DMS53 treated with DMSO at 0.1 percent for 48 hours (cell line): ENCODE results near the gene APEX1.
"Not testable (repeated sequence)": the region's sequence is repeated elsewhere in the genome, so short reads cannot be mapped to it uniquely, and the experiment has no call there.

Experiments
- DNase-seq: peaks from one replicate; lab custom pipeline; 2025; ENCODE audit not compliant: unreplicated experiment; lab: John Stamatoyannopoulos, UW

The APEX1 gene

DNA sequence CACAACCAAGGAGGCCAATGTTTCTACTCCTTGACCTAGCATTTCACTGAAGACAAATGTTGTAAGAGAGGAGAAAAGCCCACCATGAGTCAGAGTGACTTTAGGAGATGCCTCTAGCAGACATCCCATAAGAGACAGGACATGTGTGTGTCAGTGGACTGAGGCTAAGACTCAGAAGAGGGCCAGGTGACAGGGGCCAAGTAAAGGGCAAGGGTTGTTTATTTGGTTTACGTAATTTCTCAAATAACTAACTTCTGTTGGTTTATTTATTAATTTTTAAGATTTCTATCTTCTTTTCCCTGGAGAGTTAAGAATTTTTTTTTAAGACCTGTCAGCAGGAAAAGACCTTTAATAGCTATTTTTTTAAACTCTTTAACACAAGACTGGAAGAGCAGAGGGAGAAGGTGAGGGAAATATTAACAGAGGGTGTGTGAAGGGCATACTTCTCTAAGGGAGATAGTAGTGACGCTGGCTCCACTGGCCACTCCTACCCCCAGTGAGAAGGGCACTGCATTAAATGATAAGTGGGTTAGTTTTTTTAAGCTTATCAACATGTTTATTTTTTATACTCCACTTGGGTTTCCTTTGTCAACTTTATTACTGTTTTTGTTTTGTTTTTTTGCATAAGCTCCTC lies 17.6 kb downstream of the APEX1 start:
- no peak for DNase-seq

DNA sequence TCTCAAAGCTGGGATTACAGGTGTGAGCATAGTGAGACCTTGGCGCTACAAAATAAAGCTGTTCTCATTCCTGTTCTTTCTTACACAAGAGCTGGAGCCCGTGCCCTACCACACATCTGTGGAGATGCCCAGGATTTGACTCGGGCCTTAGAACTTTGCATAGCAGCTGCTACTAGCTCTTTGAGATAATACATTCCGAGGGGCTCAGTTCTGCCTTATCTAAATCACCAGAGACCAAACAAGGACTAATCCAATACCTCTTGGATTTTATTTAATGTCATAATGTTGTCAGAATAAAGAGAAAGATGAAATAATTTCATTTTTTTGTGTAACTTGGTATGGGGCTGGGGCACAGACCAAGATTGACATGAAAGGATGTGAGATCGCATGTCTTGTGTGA lies 21.8 kb downstream of the APEX1 start:
- DNase-seq: no peak

DNA sequence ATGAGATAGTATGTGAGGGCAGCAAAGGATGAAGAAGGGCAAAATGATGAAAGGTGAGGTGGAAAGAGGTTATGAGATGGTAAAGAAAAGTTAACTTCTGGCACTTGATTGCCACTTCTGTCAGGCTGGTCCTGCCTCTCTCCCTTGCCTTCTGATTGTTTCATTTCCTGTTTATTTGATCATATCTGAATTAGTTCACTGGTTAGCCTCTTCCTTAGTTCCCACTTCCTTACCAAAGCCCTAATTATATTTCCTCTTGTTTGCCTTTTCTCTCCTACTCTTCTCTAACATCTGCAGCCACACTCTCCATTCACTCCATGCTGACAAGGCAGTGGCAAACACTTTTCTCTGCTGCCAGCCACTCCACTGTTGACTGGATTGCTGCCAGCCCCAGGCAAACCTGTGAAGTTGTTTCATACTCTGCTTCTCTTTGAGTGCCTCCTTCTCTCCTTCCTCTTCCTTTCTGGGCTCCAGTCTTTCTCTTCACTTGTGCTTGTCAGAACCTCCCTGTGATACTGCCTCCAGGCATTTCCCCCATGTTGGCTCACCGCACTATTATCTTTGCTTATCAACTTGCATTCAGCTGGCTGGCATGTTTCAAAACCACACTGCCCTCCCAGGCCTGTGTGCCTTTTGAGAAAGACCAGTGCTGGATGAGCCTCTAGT lies 22.3 kb downstream of the APEX1 start:
- no peak for DNase-seq

DNA sequence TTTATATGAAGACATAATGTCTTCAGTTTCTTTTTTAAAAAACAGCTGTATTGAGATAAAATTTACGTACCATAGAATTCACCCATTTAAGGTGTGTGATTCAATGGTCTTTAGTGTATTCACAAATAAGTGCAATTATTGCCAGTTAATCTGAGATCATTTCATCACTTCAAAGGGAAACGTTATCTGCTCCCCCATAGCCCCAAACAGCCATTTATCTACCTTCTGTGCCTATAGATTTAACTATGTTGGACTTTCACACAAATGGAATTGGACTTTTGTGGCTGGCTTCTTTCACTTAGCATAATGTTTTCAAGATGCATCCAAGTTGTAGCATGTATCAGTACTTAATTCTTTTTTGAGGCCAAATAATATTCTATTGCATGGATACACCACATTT lies 23.9 kb downstream of the APEX1 start:
- no peak for DNase-seq

DNA sequence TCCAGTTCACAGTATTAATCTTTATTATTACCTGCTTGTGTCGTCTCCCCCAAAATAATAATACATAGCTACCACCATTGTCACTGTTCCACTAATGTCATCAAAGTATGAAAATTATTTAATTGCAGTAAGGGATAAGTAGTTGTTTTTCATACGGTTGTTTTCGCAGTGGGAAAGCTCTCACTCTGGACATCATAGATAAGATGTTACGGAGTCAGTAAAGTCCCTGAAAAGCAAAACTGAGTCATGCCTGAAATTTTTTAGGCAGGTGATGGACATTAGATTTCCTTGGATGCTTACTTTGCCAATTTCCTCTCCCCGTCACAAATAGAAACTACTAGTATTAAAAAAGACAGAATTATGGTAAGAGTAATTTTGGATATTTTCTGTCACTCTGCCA lies 27.4 kb downstream of the APEX1 start:
- DNase-seq: no peak

DNA sequence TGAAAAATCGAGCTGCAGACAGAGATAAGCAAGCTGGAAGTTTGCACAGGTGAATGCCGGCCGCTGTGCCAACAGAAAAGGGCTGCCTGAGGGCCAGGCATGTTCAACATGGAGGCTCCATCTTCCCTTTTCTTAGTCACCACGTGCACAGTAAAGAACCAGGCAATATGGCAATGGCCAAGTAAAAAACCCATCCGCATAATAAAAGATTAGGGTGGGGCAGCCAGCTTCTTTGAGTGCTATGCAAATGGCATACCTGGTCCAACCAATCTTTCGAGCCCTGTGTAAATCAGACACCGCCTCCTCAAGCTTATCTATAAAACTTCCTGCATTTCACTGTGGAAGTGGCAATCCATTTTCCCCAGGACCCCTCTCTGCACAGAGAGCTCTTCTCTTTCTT lies 30.9 kb downstream of the APEX1 start:
- no peak for DNase-seq

GRCh38 chr14:20486684-20487395 lies 31.8 kb downstream of the APEX1 start:
- no peak for DNase-seq

DNA sequence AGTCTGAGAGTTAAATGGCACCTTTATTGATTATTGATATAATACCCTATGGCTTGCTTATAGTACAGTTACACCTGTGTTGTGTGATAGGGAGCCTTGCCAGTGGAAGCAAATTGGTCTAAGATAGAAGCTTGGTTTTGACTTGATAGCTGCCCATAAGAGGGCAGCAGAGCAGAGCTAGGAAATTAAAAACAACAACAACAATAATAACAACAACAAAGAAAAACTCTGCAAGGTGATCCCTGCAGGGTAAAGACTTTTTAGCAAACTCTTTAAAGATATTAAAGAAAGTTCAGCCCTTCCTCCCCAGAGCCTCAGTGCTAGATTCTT lies 32.3 kb downstream of the APEX1 start:
- DNase-seq: no peak

DNA sequence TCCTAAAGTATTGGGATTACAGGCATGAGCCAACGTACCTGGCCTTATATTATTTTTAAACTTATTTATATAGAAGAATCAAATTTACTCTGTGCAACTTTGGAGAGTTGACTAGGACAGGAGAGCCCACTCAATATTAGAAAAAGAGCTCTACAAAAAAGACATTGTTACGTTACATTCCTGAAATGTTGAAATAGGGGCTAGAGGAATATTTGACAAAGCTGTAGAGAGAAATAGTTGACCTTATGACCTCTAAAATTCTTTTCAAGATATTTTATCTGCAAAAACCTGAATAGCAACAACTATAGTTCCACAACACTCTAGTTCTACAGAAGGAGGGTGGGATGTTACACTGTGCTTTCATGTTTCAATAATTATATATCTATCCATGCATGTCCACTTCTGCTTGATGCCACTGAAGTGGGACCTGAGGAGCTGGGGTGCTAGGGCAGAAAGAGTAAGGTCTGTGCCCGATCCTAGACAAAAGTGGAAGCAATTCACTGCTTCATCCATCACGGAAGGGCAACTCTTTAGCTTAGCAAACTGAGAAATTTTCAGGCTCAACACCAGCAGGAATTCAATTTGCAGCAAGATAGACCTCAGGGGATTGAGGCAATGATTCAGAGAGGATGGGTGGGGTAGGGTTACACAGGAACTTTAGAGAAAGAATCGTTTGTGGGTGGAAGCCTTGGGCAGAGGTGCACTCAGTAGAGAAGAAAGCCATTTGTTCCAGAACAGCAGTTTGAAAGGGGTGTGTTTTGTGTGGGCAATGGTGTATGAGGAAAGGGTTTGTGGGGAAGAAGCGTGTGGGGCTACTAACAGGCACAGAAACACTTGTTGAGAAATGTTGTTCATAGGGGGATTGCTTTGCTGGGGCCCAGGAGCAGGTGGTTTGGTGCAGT lies 34.3 kb downstream of the APEX1 start:
- no peak for DNase-seq

GRCh38 chr14:20490563-20490962 lies 35.5 kb downstream of the APEX1 start:
- no peak for DNase-seq

GRCh38 chr14:20492486-20492885 lies 37.5 kb downstream of the APEX1 start:
- DNase-seq: no peak

DNA sequence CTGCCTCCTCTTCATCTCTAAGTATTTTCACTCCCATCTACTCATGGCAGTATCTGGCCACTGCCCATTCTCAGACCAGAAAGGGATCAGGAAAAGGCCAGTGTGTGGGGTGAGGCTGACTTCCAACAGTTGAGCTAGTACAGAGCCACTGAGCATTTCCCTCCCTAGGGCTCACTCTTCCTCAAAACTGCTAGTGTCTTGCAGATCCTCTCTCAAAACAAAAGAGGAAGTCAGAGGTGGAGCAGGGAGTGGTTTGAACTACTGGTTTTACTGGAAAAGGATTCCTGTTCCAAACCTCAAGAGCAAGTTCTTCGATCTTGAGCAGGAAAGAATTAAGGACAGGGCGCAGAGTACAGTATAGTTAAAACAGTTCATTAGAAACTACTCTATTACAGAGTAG lies 38.6 kb downstream of the APEX1 start:
- no peak for DNase-seq

DNA sequence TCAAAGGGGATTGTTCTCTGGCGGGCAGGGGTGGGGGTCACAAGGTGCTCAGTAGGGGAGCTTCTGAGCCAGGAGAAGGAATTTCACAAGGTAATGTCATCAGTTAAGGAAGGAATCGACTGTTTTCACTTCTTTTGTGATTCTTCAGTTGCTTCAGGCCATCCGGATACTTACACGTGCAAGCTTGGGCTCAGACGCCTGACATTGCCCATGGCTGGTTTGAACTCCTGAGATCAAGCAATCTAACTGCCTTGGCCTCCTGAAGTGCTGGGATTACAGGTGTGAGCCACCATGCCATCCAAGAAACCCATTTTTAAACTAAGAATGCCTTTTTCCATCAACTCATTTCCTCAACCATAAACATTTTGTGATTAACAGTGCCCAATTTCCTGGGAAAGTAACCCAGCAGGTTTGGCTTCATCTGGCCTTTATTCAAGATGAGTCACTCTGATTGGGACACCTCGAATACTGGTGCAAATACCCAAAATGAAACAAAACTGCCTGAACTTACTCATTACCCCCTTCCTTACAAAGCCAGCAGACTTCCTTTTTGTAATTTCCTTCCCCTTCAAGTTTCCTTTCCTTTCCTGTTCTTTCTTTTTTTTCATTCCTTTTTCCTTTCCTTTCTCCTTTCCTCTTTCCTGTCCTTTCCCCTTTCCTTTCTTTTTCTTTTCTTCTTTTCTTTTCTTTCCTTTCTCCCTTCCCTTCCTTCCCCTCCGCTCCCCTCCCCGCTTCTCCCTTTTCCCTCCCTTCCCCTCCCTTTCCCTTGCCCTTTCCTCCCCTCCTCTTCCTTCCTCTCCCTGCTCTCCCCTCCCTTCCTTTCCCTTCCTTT lies 40.1 kb downstream of the APEX1 start:
- DNase-seq: no peak

DNA sequence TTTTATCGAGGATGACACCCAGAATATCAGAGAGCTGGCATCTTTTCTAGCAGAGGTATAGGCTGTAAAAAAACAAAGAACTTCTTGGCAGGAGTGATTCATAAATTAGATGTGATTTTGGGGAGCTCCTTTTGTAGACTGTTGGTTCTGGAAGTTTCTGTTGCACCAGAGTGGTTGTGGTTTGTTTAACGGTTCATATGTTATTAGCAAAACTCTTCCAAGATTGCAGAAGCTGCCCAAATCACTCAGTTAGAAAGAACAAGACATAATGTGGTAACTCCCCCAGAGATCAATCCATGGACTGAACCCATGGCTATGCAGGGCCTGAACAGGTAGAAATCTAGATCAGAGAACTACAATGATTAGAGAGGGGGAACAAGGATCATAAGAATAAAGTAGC lies 43.6 kb downstream of the APEX1 start:
- DNase-seq: no peak

- DNase-seq: no peak
Observed at GRCh38 chr14:20499108-20499507, 44.1 kb downstream of the APEX1 start.

GRCh38 chr14:20499881-20500280 lies 44.9 kb downstream of the APEX1 start:
- DNase-seq: no peak

DNA sequence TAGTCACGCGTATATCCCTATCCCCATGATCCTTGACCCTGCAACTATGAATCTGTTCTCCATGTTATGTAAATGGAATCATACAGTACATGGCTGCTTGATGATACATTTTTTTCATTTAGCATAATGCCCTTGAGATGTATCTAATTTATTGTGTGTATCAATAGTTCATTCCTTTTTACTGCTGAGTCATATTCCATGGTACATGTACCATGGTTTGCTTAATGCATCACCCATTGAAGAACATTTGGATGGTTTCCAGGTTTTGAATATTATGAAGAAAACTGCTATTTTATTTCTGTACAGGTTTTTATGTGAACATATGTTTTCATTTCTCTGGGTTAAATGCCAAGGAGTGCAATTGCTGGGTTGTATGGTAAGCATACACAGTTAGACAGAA lies 46.3 kb downstream of the APEX1 start:
- no peak for DNase-seq

DNA sequence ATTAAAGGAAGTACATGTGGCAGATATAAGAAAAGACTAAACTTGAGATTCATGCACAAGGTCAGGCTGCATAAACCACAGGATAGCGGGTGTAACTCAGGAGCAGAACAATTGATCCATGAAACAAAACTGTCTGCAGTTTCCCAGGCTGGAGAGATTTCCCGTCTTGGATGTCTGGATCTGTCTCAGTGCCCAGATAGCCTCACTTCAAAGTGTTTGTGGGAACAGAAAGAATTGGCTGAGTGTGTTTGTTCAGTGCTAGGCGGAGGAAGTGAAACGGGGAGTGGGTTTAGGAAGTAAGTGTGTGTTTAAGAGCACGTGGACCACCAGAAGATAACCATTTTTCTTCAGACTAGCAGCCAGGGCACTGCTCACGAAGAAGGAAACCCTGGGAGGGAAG lies 48.9 kb downstream of the APEX1 start:
- no peak for DNase-seq

DNA sequence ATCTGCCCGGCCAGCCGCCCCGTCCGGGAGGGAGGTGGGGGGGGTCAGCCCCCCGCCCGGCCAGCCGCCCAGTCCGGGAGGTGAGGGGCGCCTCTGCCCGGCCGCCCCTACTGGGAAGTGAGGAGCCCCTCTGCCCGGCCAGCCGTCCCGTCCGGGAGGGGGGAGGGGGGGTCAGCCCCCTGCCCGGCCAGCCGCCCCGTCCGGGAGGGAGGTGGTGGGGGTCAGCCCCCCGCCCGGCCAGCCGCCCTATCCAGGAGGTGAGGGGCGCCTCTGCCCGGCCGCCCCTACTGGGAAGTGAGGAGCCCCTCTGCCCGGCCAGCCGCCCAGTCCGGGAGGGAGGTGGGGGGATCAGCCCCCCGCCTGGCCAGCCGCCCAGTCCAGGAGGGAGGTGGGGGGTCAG lies 51.2 kb downstream of the APEX1 start:
- not testable (repeated sequence) for DNase-seq

- not testable (repeated sequence) for DNase-seq
Observed at GRCh38 chr14:20506752-20507151, 51.7 kb downstream of the APEX1 start.
